Neural cell (in vitro differentiated cells): Measurements from ENCODE around the gene EPS8. TPM values are rescaled to one million over a fixed set of nuclear protein-coding genes. Genes with fewer than 3 reads are reported as not detected.

ENCODE experiments used
- H2AFZ ChIP-seq: fragments of 200-600, 300-800 bp; sonication (generic), shearing (Covaris generic); 2 replicates; pipeline ENCODE4 v1.6.0; 2014; ENCODE audit warnings: low read depth, mild to moderate bottlenecking, antibody characterized with exemption, low read length, moderate library complexity
- H3F3A ChIP-seq: fragments of 200-600 bp; shearing (Covaris generic); 2 replicates; pipeline ENCODE4 v1.6.1; 2016; ENCODE audit warnings: mild to moderate bottlenecking, moderate library complexity, mixed read lengths, antibody characterized with exemption, low read length; ENCODE audit not compliant: insufficient read depth, poor library complexity, severe bottlenecking
- H3K27ac ChIP-seq: fragments of 200-600, 300-800 bp; sonication (generic), shearing (Covaris generic); 2 replicates; pipeline ENCODE4 v1.5.1; 2014; ENCODE audit warnings: mild to moderate bottlenecking, low read length, moderate library complexity
- H3K27me3 ChIP-seq: fragments of 300-800, 200-600 bp; sonication (generic), shearing (Covaris generic); 2 replicates; pipeline ENCODE4 v1.6.0; 2014; ENCODE audit warnings: mild to moderate bottlenecking, low read depth, low read length, moderate library complexity; ENCODE audit not compliant: insufficient read depth
- H3K36me3 ChIP-seq: fragments of 300-800, 200-600 bp; sonication (generic), shearing (Covaris generic); 2 replicates; pipeline ENCODE4 v1.5.1; 2014; ENCODE audit warnings: mild to moderate bottlenecking, antibody characterized with exemption, low read length, moderate library complexity; ENCODE audit not compliant: insufficient read depth
- H3K4me2 ChIP-seq: fragments of 300-800, 200-600 bp; sonication (generic), shearing (Covaris generic); 2 replicates; pipeline ENCODE4 v1.6.0; 2014; ENCODE audit warnings: mild to moderate bottlenecking, low read length
- H3K4me3 ChIP-seq: fragments of 300-800, 200-600 bp; sonication (generic), shearing (Covaris generic); 2 replicates; pipeline ENCODE4 v1.5.1; 2014; ENCODE audit warnings: mild to moderate bottlenecking, low read length, moderate library complexity
- H3K79me2 ChIP-seq: fragments of 200-600 bp; shearing (Covaris generic); replicated peaks from 2 replicates; pipeline ENCODE4 v1.6.0; 2014; ENCODE audit warnings: mild to moderate bottlenecking, low read length, moderate library complexity; ENCODE audit not compliant: insufficient read depth
- H3K9ac ChIP-seq: fragments of 300-800, 200-600 bp; sonication (generic), shearing (Covaris generic); 2 replicates; pipeline ENCODE4 v1.6.1; 2016; ENCODE audit warnings: mild to moderate bottlenecking, low read length, mixed read lengths
- H3K9me2 ChIP-seq: fragments of 200-600 bp; shearing (Covaris generic); 2 replicates; pipeline ENCODE4 v1.6.1; 2016; ENCODE audit warnings: mild to moderate bottlenecking, low read length, mixed read lengths; ENCODE audit not compliant: insufficient read depth
- H3K9me3 ChIP-seq: fragments of 200-600, 300-800 bp; sonication (generic), shearing (Covaris generic); 2 replicates; pipeline ENCODE4 v1.6.1; 2016; ENCODE audit warnings: mild to moderate bottlenecking, mixed run types, low read length, moderate library complexity, mixed read lengths
- H4K20me1 ChIP-seq: fragments of 200-600 bp; shearing (Covaris generic); 2 replicates; pipeline ENCODE4 v1.6.1; 2016; ENCODE audit warnings: mild to moderate bottlenecking, mixed run types; ENCODE audit not compliant: insufficient read depth
- CTCF ChIP-seq: fragments of 450-650 bp; IDR thresholded peaks from 2 replicates; pipeline ENCODE4 v1.5.1; 2014; ENCODE audit warnings: antibody characterized with exemption, mild to moderate bottlenecking, moderate library complexity; ENCODE audit not compliant: poor library complexity, severe bottlenecking
- EP300 ChIP-seq: fragments of 450-650 bp; conservative IDR thresholded peaks from 2 replicates; pipeline ENCODE4 v1.6.1; 2014; ENCODE audit warnings: antibody characterized with exemption, mild to moderate bottlenecking, moderate library complexity; ENCODE audit not compliant: poor library complexity, severe bottlenecking
- EZH2 ChIP-seq: fragments of 200-600, 300-800 bp; shearing (Covaris generic), sonication (generic); IDR thresholded peaks from 2 replicates; pipeline ENCODE4 v1.6.1; 2014; ENCODE audit warnings: antibody characterized with exemption, low read length, borderline replicate concordance, mild to moderate bottlenecking; ENCODE audit not compliant: insufficient read depth, poor library complexity, severe bottlenecking
- MXI1 ChIP-seq: fragments of 450-650 bp; conservative IDR thresholded peaks from 2 replicates; pipeline ENCODE4 v1.6.1; 2014; ENCODE audit warnings: antibody characterized with exemption, mild to moderate bottlenecking; ENCODE audit not compliant: poor library complexity, severe bottlenecking
- POLR2AphosphoS5 ChIP-seq: IDR thresholded peaks from 2 replicates; pipeline ENCODE4 v1.6.1; 2012
- RAD21 ChIP-seq: fragments of 450-650 bp; conservative IDR thresholded peaks from 2 replicates; pipeline ENCODE4 v1.6.1; 2014; ENCODE audit warnings: antibody characterized with exemption, mild to moderate bottlenecking, moderate library complexity
- REST ChIP-seq: IDR thresholded peaks from 2 replicates; pipeline ENCODE4 v1.6.1; 2012; ENCODE audit warnings: borderline replicate concordance
- SMC3 ChIP-seq: fragments of 450-650 bp; conservative IDR thresholded peaks from 2 replicates; pipeline ENCODE4 v1.6.1; 2014; ENCODE audit warnings: antibody characterized with exemption, mild to moderate bottlenecking, moderate library complexity; ENCODE audit not compliant: poor library complexity
- TAF1 ChIP-seq: IDR thresholded peaks from 2 replicates; pipeline ENCODE4 v1.6.1; 2012; ENCODE audit warnings: low read depth
- polyA minus RNA-seq: library from RNA; depleted of rRNA, polyadenylated mRNA; stranded (reverse); fragments of >200 nt; gene quantifications from 2 replicates; pipeline ENCODE4 v1.2.3, GENCODE V29; 2014
- polyA plus RNA-seq: library from polyadenylated mRNA; depleted of rRNA; stranded (reverse); fragments of >200 nt; gene quantifications from 2 replicates; pipeline ENCODE4 v1.2.3, GENCODE V29; 2014

EPS8 gene
- polyA plus RNA-seq (10.4 and 12.2 TPM in 2 replicates), polyA minus RNA-seq (20.1 and 20.2 TPM in 2 replicates)

- no peaks in the 10 kb centered on the region for H3K36me3 ChIP-seq
- peak within 1 kb of the TSS; percentile 30 for H3K27ac ChIP-seq
Measured at GRCh38 chr12:15789220-15790171, at the start of gene EPS8. Gene EPS8 (minus strand): TSS chr12:15789388. CDS start chr12:15682951, 106,437 bp downstream.

More at GRCh38 chr12:15789220-15790171, at the start of gene EPS8:
- Histone ChIP-seq H3K27me3 (peaks cover 25% of the 10 kb centered on the region), H3K9me2 (no peaks in the 10 kb centered on the region), H3K4me3 (peak within 1 kb of the TSS; percentile 87), H3K9me3 (no peaks in the 10 kb centered on the region), H3K4me2 (peak within 1 kb of the TSS; percentile 97), H3K79me2 (no peaks in the 10 kb centered on the region), H3K9ac (peak within 1 kb of the TSS; percentile 69), H3F3A (peaks cover 3% of the 10 kb centered on the region), H4K20me1 (no peaks in the 10 kb centered on the region), H2AFZ (peak within 1 kb of the TSS; percentile 73)
- TF ChIP-seq CTCF (peak; percentile 38), POLR2AphosphoS5 (peak; percentile 85), REST (peak; percentile 93), MXI1 (peak; percentile 51), TAF1 (peak; percentile 45), EP300 (peak; percentile 54), EZH2 (no peak), RAD21 (peak; percentile 23), SMC3 (peak; percentile 53)
